IPS-18a (cell line): ENCODE data around the gene MEGF6.

Experiments
- H3K27ac ChIP-seq: one replicate; pipeline ENCODE4 v1.5.1; 2013; ENCODE audit warnings: low read length
- H3K27me3 ChIP-seq: one replicate; pipeline ENCODE4 v1.6.1; 2013; ENCODE audit warnings: mild to moderate bottlenecking, low read length; ENCODE audit not compliant: control insufficient read depth, insufficient read depth
- H3K36me3 ChIP-seq: one replicate; pipeline ENCODE4 v1.6.1; 2013; ENCODE audit warnings: low read depth, low read length; ENCODE audit not compliant: control insufficient read depth
- H3K4me1 ChIP-seq: one replicate; pipeline ENCODE4 v1.6.1; 2013; ENCODE audit warnings: low read depth, low read length; ENCODE audit not compliant: control insufficient read depth
- H3K4me3 ChIP-seq: one replicate; pipeline ENCODE4 v1.5.1; 2013; ENCODE audit warnings: low read length
- H3K9ac ChIP-seq: one replicate; pipeline ENCODE4 v1.6.1; 2013; ENCODE audit warnings: mild to moderate bottlenecking, low read length, moderate library complexity
- H3K9me3 ChIP-seq: one replicate; pipeline ENCODE4 v1.6.1; 2013; ENCODE audit warnings: low read depth, low read length; ENCODE audit not compliant: control insufficient read depth

Gene MEGF6

GRCh38 chr1:3482378-3482849, 128.9 kb downstream of the MEGF6 start:
- H3K9ac ChIP-seq = no peak overlapping the region
- no peaks in the 10 kb centered on the region for H3K4me1 ChIP-seq
- H3K4me3 ChIP-seq = no peak overlapping the region
- no peaks in the 10 kb centered on the region for H3K27me3 ChIP-seq
- no peaks in the 10 kb centered on the region for H3K9me3 ChIP-seq
- H3K36me3 ChIP-seq = no peaks in the 10 kb centered on the region
- H3K27ac ChIP-seq = no peak overlapping the region

GRCh38 chr1:3481836-3482375, 129.4 kb downstream of the MEGF6 start:
- Histone ChIP-seq H3K36me3 (no peaks in the 10 kb centered on the region), H3K4me3 (no peak overlapping the region), H3K27me3 (no peaks in the 10 kb centered on the region), H3K9ac (no peak overlapping the region), H3K9me3 (no peaks in the 10 kb centered on the region), H3K27ac (no peak overlapping the region), H3K4me1 (no peaks in the 10 kb centered on the region)

GRCh38 chr1:3481046-3481445, 130.3 kb downstream of the MEGF6 start:
- Histone ChIP-seq H3K27ac (no peak overlapping the region), H3K9ac (no peak overlapping the region), H3K27me3 (no peaks in the 10 kb centered on the region), H3K9me3 (no peaks in the 10 kb centered on the region), H3K4me1 (no peaks in the 10 kb centered on the region), H3K4me3 (no peak overlapping the region), H3K36me3 (no peaks in the 10 kb centered on the region)

- no peaks in the 10 kb centered on the region for H3K27me3 ChIP-seq
- H3K27ac ChIP-seq = no peak overlapping the region
- no peaks in the 10 kb centered on the region for H3K4me1 ChIP-seq
- H3K36me3 ChIP-seq = no peaks in the 10 kb centered on the region
- H3K9me3 ChIP-seq = no peaks in the 10 kb centered on the region
- no peak overlapping the region for H3K4me3 ChIP-seq
- H3K9ac ChIP-seq = no peak overlapping the region
Observed at GRCh38 chr1:3480369-3480719, 131.0 kb downstream of the MEGF6 start.

- Histone ChIP-seq H3K4me3 (no peak overlapping the region), H3K9ac (no peak overlapping the region), H3K27me3 (no peaks in the 10 kb centered on the region), H3K27ac (no peak overlapping the region), H3K4me1 (no peaks in the 10 kb centered on the region), H3K36me3 (no peaks in the 10 kb centered on the region), H3K9me3 (no peaks in the 10 kb centered on the region)
Observed at GRCh38 chr1:3479511-3480368, 131.6 kb downstream of the MEGF6 start.

- Histone ChIP-seq H3K4me1 (no peaks in the 10 kb centered on the region), H3K27me3 (no peaks in the 10 kb centered on the region), H3K27ac (no peak overlapping the region), H3K9ac (no peak overlapping the region), H3K36me3 (peaks cover 6% of the 10 kb centered on the region), H3K9me3 (no peaks in the 10 kb centered on the region), H3K4me3 (no peak overlapping the region)
Observed at GRCh38 chr1:3478187-3478586, 133.1 kb downstream of the MEGF6 start.

- H3K4me1 ChIP-seq = no peaks in the 10 kb centered on the region
- H3K27ac ChIP-seq = no peak overlapping the region
- H3K4me3 ChIP-seq = no peak overlapping the region
- H3K36me3 ChIP-seq = peaks cover 6% of the 10 kb centered on the region
- H3K27me3 ChIP-seq = no peaks in the 10 kb centered on the region
- no peak overlapping the region for H3K9ac ChIP-seq
- no peaks in the 10 kb centered on the region for H3K9me3 ChIP-seq
Observed at GRCh38 chr1:3477241-3477995, 133.9 kb downstream of the MEGF6 start.

- Histone ChIP-seq H3K4me1 (peaks cover 6% of the 10 kb centered on the region), H3K27ac (no peak overlapping the region), H3K9ac (no peak overlapping the region), H3K4me3 (no peak overlapping the region), H3K27me3 (no peaks in the 10 kb centered on the region), H3K9me3 (no peaks in the 10 kb centered on the region), H3K36me3 (peaks cover 6% of the 10 kb centered on the region)
Observed at GRCh38 chr1:3476666-3477065, 134.6 kb downstream of the MEGF6 start.

- Histone ChIP-seq H3K36me3 (peaks cover 6% of the 10 kb centered on the region), H3K9me3 (no peaks in the 10 kb centered on the region), H3K4me3 (no peak overlapping the region), H3K27me3 (no peaks in the 10 kb centered on the region), H3K4me1 (peaks cover 11% of the 10 kb centered on the region), H3K27ac (no peak overlapping the region), H3K9ac (no peak overlapping the region)
Observed at GRCh38 chr1:3475839-3476573, 135.3 kb downstream of the MEGF6 start.

GRCh38 chr1:3474421-3474820, 136.9 kb downstream of the MEGF6 start:
- Histone ChIP-seq H3K27me3 (no peaks in the 10 kb centered on the region), H3K27ac (no peak overlapping the region), H3K36me3 (peaks cover 6% of the 10 kb centered on the region), H3K9me3 (no peaks in the 10 kb centered on the region), H3K4me3 (no peak overlapping the region), H3K9ac (no peak overlapping the region), H3K4me1 (peaks cover 15% of the 10 kb centered on the region)

GRCh38 chr1:3474016-3474415, 137.3 kb downstream of the MEGF6 start:
- Histone ChIP-seq H3K4me1 (peaks cover 15% of the 10 kb centered on the region), H3K9ac (no peak overlapping the region), H3K27ac (no peak overlapping the region), H3K4me3 (no peak overlapping the region), H3K36me3 (peaks cover 6% of the 10 kb centered on the region), H3K9me3 (no peaks in the 10 kb centered on the region), H3K27me3 (no peaks in the 10 kb centered on the region)
